Measurements from ENCODE around the gene AK3.
A peak's percentile ranks its signal among the peaks of the same experiment; 100 is the strongest.

Gene AK3

DNA sequence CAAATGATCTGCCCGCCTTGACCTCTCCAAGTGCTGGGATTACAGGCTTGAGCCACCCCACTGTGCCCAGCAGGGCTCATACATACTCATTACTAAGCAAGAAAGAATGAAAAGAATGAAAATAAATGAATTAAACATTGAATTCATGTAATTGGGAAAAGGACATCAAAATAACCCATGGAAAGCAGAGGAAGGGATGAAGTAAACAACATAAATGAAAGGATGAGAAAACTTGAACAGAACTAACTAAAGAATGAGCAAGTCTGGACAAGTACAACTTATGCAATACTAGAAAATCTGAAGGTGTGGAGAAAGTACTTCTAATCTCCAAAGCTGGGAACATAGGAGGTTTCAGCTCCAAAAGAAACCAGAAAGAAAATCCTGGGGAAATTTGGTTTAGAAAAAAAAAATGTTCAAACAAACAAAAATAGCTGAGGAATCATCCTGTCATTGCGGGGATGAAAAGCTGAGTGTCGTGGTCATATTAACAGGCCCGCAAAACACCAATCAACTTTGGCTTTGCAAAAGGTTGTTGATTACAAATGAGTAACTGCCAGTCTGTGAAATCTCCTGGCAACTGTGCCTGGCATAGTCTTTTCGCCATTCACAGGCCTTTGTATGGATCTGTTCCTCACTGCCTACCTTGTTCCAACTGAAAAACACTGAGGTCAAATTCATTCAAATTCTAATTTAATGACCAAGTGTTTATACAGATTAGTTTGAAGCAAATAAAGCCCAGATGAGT, 2.3 kb upstream of the AK3 start:
- TF ChIP-seq, protein P1, sequence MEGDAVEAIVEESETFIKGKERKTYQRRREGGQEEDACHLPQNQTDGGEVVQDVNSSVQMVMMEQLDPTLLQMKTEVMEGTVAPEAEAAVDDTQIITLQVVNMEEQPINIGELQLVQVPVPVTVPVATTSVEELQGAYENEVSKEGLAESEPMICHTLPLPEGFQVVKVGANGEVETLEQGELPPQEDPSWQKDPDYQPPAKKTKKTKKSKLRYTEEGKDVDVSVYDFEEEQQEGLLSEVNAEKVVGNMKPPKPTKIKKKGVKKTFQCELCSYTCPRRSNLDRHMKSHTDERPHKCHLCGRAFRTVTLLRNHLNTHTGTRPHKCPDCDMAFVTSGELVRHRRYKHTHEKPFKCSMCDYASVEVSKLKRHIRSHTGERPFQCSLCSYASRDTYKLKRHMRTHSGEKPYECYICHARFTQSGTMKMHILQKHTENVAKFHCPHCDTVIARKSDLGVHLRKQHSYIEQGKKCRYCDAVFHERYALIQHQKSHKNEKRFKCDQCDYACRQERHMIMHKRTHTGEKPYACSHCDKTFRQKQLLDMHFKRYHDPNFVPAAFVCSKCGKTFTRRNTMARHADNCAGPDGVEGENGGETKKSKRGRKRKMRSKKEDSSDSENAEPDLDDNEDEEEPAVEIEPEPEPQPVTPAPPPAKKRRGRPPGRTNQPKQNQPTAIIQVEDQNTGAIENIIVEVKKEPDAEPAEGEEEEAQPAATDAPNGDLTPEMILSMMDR (IDR thresholded peaks at IDR 0.05), result no peak
- Histone ChIP-seq H3K4me3 (ENCODE audit: low read depth in 1 of 2, low read length in 1 of 2) (no peak overlapping the region), H3K27me3 (peaks cover 6% of the 10 kb centered on the region), H3K27ac (no peak overlapping the region), H3K9me3 (no peaks in the 10 kb centered on the region), H3K4me1 (ENCODE audit: control insufficient read depth in 1 of 2, insufficient read depth in 1 of 2, low read depth in 1 of 2, low read length in 1 of 2) (peaks cover 16 to 23% of the 10 kb centered on the region in 2 experiments), H3K36me3 (no peaks in the 10 kb centered on the region)

DNA sequence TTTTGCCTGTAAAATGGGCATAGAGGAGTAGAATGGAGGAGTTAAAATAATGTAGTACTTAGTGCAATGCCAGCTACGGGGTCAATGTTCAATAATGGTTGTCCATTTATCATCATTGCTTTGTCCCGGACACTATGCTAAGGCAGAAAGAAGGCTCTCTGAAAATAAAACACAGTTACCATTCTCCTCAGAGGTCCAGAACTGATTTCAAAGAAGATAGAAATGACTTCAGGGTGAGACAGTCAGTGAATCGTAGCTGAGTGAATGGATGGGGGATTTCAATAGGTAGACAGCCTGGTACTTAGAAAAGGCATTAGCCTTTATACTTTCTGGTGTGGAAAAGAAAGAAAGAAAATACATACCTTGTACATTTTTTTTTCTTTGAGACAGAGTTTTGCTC, 1.2 kb upstream of the AK3 start:
- Histone ChIP-seq H3K36me3 (no peaks in the 10 kb centered on the region), H3K4me3 (ENCODE audit: low read depth in 1 of 2, low read length in 1 of 2) (no peak overlapping the region), H3K4me1 (ENCODE audit: control insufficient read depth in 1 of 2, insufficient read depth in 1 of 2, low read depth in 1 of 2, low read length in 1 of 2) (peaks cover 16 to 23% of the 10 kb centered on the region in 2 experiments), H3K27me3 (peaks cover 6% of the 10 kb centered on the region), H3K9me3 (no peaks in the 10 kb centered on the region), H3K27ac (peak overlapping the region; percentile 24)
- TF ChIP-seq, protein P1 (IDR thresholded peaks at IDR 0.05), result no peak

- Histone ChIP-seq H3K9me3 (no peaks in the 10 kb centered on the region), H3K4me1 (ENCODE audit: control insufficient read depth in 1 of 2, insufficient read depth in 1 of 2, low read depth in 1 of 2, low read length in 1 of 2) (peaks cover 16 to 23% of the 10 kb centered on the region in 2 experiments), H3K4me3 (ENCODE audit: low read depth in 1 of 2, low read length in 1 of 2) (peak overlapping the region; percentile 71 to 91), H3K27ac (peak overlapping the region; percentile 53), H3K36me3 (no peaks in the 10 kb centered on the region), H3K27me3 (peaks cover 6% of the 10 kb centered on the region)
- TF ChIP-seq, protein P1 (IDR thresholded peaks at IDR 0.05), result no peak
Observed at GRCh38 chr9:4741365-4742089, 525 bp upstream of the AK3 start.

- H3K27me3 ChIP-seq, result peaks cover 6% of the 10 kb centered on the region
Observed at GRCh38 chr9:4740388-4740637, 689 bp downstream of the AK3 start.

GRCh38 chr9:4739587-4740387, 1.2 kb downstream of the AK3 start:
- TF ChIP-seq, protein P1 (IDR thresholded peaks at IDR 0.05), result no peak

More at GRCh38 chr9:4740388-4740637, 689 bp downstream of the AK3 start:
- TF ChIP-seq, protein P1 (IDR thresholded peaks at IDR 0.05), result no peak
- H3K36me3 ChIP-seq, result no peaks in the 10 kb centered on the region
- peak overlapping the region; percentile 53 for H3K27ac ChIP-seq
- H3K4me1 ChIP-seq (ENCODE audit: control insufficient read depth in 1 of 2, insufficient read depth in 1 of 2, low read depth in 1 of 2, low read length in 1 of 2), result peaks cover 16 to 23% of the 10 kb centered on the region in 2 experiments
- peak overlapping the region; percentile 71 to 91 for H3K4me3 ChIP-seq (ENCODE audit: low read depth in 1 of 2, low read length in 1 of 2)
- no peaks in the 10 kb centered on the region for H3K9me3 ChIP-seq

More at GRCh38 chr9:4739587-4740387, 1.2 kb downstream of the AK3 start:
- Histone ChIP-seq H3K27me3 (peaks cover 6% of the 10 kb centered on the region), H3K36me3 (no peaks in the 10 kb centered on the region), H3K4me3 (ENCODE audit: low read depth in 1 of 2, low read length in 1 of 2) (peak overlapping the region; percentile 71 to 91), H3K9me3 (no peaks in the 10 kb centered on the region), H3K27ac (no peak overlapping the region), H3K4me1 (ENCODE audit: control insufficient read depth in 1 of 2, insufficient read depth in 1 of 2, low read depth in 1 of 2, low read length in 1 of 2) (peaks cover 16 to 23% of the 10 kb centered on the region in 2 experiments)
